B cell (primary cell): ENCODE measurements around the gene KCNK4. TPM values are rescaled to one million over a fixed set of nuclear protein-coding genes. Genes with fewer than 3 reads are reported as not detected.
A peak's percentile ranks its signal among the peaks of the same experiment; 100 is the strongest.

Source experiments
- ATAC-seq: fragments of 200-7000 bp; cut with Tn5 transposase; one replicate; pipeline ENCODE4 v1.10.0; 2021; ENCODE audit warnings: low read depth, mild to moderate bottlenecking, moderate number of reproducible peaks, moderate library complexity
- CTCF ChIA-PET: fragments of 350-600 bp; sonication (Branson Sonifier 250); formaldehyde crosslinking; loops from one replicate; lab custom pipeline; 2021; ENCODE audit warnings: antibody characterized with exemption, inconsistent platforms; lab: Charles Lee
- POLR2A ChIA-PET: fragments of 350-600 bp; sonication (Branson Sonifier 250); formaldehyde crosslinking; loops from one replicate; lab custom pipeline; 2021; ENCODE audit warnings: antibody characterized with exemption; lab: Charles Lee
- DNase-seq: peaks from one replicate; pipeline ENCODE4 v3.0.0; 2013
- H2AFZ ChIP-seq: 2 replicates; pipeline ENCODE4 v1.6.1; 2012; ENCODE audit warnings: mild to moderate bottlenecking, low read depth, low read length; ENCODE audit not compliant: insufficient read depth, poor library complexity, severe bottlenecking
- H3K27ac ChIP-seq, 2 donors: 1 replicate in 1 of 2; 2 replicates in 1 of 2; pipeline ENCODE4 v1.5.1; 2012 to 2013; ENCODE audit warnings: low read length in 2 of 2, mild to moderate bottlenecking in 2 of 2, moderate library complexity in 1 of 2
- H3K27me3 ChIP-seq, 4 experiments: fragments of 200-600 bp in 1 of 4; sonication (generic) in 1 of 4; replicated peaks in 1 of 4; 1 replicate in 2 of 4; 2 replicates in 2 of 4; pipeline versions ENCODE4 v1.6.1 to v1.7.0; 2013 to 2016; ENCODE audit warnings: low read length in 3 of 4, mild to moderate bottlenecking in 2 of 4, mixed read lengths in 1 of 4, moderate library complexity in 1 of 4; ENCODE audit not compliant: insufficient read depth in 4 of 4, control insufficient read depth in 3 of 4; ENCODE audit errors: control extremely low read depth in 1 of 4
- H3K36me3 ChIP-seq, 2 experiments: replicated peaks in 1 of 2; 1 replicate in 1 of 2; 2 replicates in 1 of 2; pipeline versions ENCODE4 v1.6.1 to v1.7.1; 2013; ENCODE audit warnings: low read length in 1 of 2; ENCODE audit not compliant: insufficient read depth in 2 of 2, control insufficient read depth in 1 of 2; ENCODE audit errors: control extremely low read depth in 1 of 2, extremely low read depth in 1 of 2
- H3K4me1 ChIP-seq, 2 donors: fragments of 200-600 bp in 1 of 2; sonication (generic) in 1 of 2; 1 replicate in 1 of 2; 2 replicates in 1 of 2; pipeline versions ENCODE4 v1.5.1 to v1.6.1; 2013 to 2017; ENCODE audit warnings: low read length in 2 of 2; ENCODE audit not compliant: control insufficient read depth in 2 of 2, insufficient read depth in 2 of 2
- H3K4me2 ChIP-seq: replicated peaks from 2 replicates; pipeline ENCODE3; 2012; ENCODE audit warnings: mild to moderate bottlenecking, low read depth, low read length; ENCODE audit not compliant: poor library complexity, severe bottlenecking
- H3K4me3 ChIP-seq, 5 experiments: fragments of 200-600 bp in 1 of 5; sonication (generic) in 1 of 5; 1 replicate in 3 of 5; 2 replicates in 2 of 5; pipeline versions ENCODE4 v1.5.1 to v1.7.0; 2011 to 2016; ENCODE audit warnings: low read length in 4 of 5, mild to moderate bottlenecking in 4 of 5, low read depth in 2 of 5, control low read depth in 1 of 5, moderate library complexity in 1 of 5; ENCODE audit not compliant: insufficient read depth in 1 of 5; ENCODE audit errors: control extremely low read depth in 1 of 5, extremely low read depth in 1 of 5
- H3K79me2 ChIP-seq: fragments of 200-600 bp; sonication (generic); one replicate; pipeline ENCODE4 v1.6.0; 2016; ENCODE audit warnings: low read length; ENCODE audit not compliant: control insufficient read depth, insufficient read depth
- H3K9ac ChIP-seq: fragments of 200-600 bp; sonication (generic); 2 replicates; pipeline ENCODE4 v1.6.1; 2017; ENCODE audit warnings: mild to moderate bottlenecking, low read length, moderate library complexity
- H3K9me3 ChIP-seq, 3 donors: one replicate each; pipeline versions ENCODE4 v1.6.1 to v1.7.1; 2013; ENCODE audit warnings: low read length in 2 of 3; ENCODE audit not compliant: control insufficient read depth in 2 of 3, insufficient read depth in 1 of 3; ENCODE audit errors: control extremely low read depth in 1 of 3
- H4K20me1 ChIP-seq: 2 replicates; pipeline ENCODE4 v1.6.0; 2012; ENCODE audit warnings: mild to moderate bottlenecking, low read length; ENCODE audit not compliant: insufficient read depth, control insufficient read depth, poor library complexity, severe bottlenecking
- H3K27ac Mint-ChIP-seq: one replicate; pipeline ENCODE4 v1.8.0; 2021; ENCODE audit warnings: mixed read lengths
- H3K27me3 Mint-ChIP-seq: one replicate; pipeline ENCODE4 v1.8.0; 2021; ENCODE audit warnings: mixed read lengths
- H3K4me1 Mint-ChIP-seq: one replicate; pipeline ENCODE4 v1.8.0; 2021; ENCODE audit warnings: mixed read lengths
- H3K4me3 Mint-ChIP-seq: one replicate; pipeline ENCODE4 v1.8.0; 2021; ENCODE audit warnings: mixed read lengths
- H3K9me3 Mint-ChIP-seq: one replicate; pipeline ENCODE4 v1.8.0; 2022; ENCODE audit warnings: mixed read lengths; ENCODE audit not compliant: insufficient read depth
- EZH2 ChIP-seq: IDR thresholded peaks from 2 replicates; pipeline ENCODE4 v1.6.1; 2012; ENCODE audit warnings: borderline replicate concordance, low read depth, mild to moderate bottlenecking, moderate library complexity, low read length; ENCODE audit not compliant: insufficient read depth, poor library complexity, severe bottlenecking
- WGBS: methylation state at CpG from one replicate; pipeline ENCODE4 v1.1.5; 2013; ENCODE audit warnings: missing lambda C conversion rate; ENCODE audit not compliant: insufficient coverage; 5-methylcytosine and 5-hydroxymethylcytosine counted together
- intact Hi-C: fragments of 100-400 bp; cut with micrococcal nuclease; formaldehyde crosslinking; loops from one replicate; pipeline ENCODE4 v1.10.0; 2022
- polyA plus RNA-seq: library from polyadenylated mRNA; depleted of rRNA; stranded (reverse); fragments of >200 nt; gene quantifications from 2 replicates; pipeline ENCODE4 v1.2.3, GENCODE V29; 2012
- total RNA-seq, 2 donors: library from RNA; stranded (reverse); fragments of 120-200 nt in 1 of 2; gene quantifications; 1 replicate in 1 of 2; 2 replicates in 1 of 2; pipeline versions ENCODE4 v1.2.3 to v1.2.4, GENCODE V29; 2013 to 2022
- TF ChIP-seq, protein P1 (sequence below): fragments of 200-600 bp; IDR thresholded peaks from one replicate; pipeline ENCODE4 v1.8.0; 2022; ENCODE audit warnings: antibody characterized with exemption, mild to moderate bottlenecking

The KCNK4 gene
- total and polyA plus RNA-seq, 2 donors (not counting 1 experiment from before 2014, with no cell fraction given): 0.32 TPM; not detected in 1

DNA sequence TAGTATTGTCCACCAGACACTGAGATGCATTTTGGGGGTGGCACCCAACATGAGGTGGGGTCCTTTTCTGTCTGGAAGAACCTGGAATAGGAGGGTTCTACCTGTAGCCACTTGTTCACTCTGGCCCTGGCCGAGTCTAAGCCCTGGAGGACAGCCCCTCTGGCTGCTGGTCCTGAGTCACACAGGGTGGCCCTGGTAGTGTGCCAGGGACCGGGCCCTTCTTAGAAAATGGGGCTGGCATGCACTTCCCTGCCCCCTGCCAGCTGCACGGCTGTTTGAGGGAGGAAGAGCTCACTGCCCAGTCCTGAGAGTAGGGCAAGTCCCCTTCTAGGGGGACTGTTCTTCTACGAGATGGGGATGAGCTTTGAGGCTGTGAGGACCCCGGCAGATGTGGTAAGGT is 37.6 kb upstream of the KCNK4 start:
- H3K27me3 Mint-ChIP-seq: no peaks in the 10 kb centered on the region
- H3K9me3 ChIP-seq: no peaks in the 10 kb centered on the region
- TF ChIP-seq, protein P1, sequence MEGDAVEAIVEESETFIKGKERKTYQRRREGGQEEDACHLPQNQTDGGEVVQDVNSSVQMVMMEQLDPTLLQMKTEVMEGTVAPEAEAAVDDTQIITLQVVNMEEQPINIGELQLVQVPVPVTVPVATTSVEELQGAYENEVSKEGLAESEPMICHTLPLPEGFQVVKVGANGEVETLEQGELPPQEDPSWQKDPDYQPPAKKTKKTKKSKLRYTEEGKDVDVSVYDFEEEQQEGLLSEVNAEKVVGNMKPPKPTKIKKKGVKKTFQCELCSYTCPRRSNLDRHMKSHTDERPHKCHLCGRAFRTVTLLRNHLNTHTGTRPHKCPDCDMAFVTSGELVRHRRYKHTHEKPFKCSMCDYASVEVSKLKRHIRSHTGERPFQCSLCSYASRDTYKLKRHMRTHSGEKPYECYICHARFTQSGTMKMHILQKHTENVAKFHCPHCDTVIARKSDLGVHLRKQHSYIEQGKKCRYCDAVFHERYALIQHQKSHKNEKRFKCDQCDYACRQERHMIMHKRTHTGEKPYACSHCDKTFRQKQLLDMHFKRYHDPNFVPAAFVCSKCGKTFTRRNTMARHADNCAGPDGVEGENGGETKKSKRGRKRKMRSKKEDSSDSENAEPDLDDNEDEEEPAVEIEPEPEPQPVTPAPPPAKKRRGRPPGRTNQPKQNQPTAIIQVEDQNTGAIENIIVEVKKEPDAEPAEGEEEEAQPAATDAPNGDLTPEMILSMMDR: no peak
- TF ChIP-seq EZH2: no peak
- H3K79me2 ChIP-seq: peaks cover 4% of the 10 kb centered on the region
- no peaks in the 10 kb centered on the region for H3K27me3 ChIP-seq
- H3K9me3 Mint-ChIP-seq: no peaks in the 10 kb centered on the region
- H3K27ac ChIP-seq: no peak overlapping the region
- no peaks in the 10 kb centered on the region for H3K36me3 ChIP-seq
- no peak overlapping the region for H3K27ac Mint-ChIP-seq
- no peak overlapping the region for H3K9ac ChIP-seq
- peak overlapping the region; percentile 41 for H3K4me3 Mint-ChIP-seq
- peaks cover 17% of the 10 kb centered on the region for H3K4me1 Mint-ChIP-seq
- H3K4me3 ChIP-seq: no peak overlapping the region
- CTCF ChIA-PET: interaction anchor here (0.6 to 0.7 kb wide), 2 partner anchors 21 to 31 kb away, joined by 3 read pairs; partner anchors contain the start of gene BAD
- H3K4me1 ChIP-seq: peaks cover 17 to 23% of the 10 kb centered on the region in 2 donors
- 85% methylated on average over 5 of the region's 5 CpGs for WGBS
- no peaks in the 10 kb centered on the region for H4K20me1 ChIP-seq
- DNase-seq (no peak), ATAC-seq (no peak)
- no peak overlapping the region for H3K4me2 ChIP-seq
- POLR2A ChIA-PET: no interaction called here
- intact Hi-C loops: no loop called here
- no peak overlapping the region for H2AFZ ChIP-seq

DNA sequence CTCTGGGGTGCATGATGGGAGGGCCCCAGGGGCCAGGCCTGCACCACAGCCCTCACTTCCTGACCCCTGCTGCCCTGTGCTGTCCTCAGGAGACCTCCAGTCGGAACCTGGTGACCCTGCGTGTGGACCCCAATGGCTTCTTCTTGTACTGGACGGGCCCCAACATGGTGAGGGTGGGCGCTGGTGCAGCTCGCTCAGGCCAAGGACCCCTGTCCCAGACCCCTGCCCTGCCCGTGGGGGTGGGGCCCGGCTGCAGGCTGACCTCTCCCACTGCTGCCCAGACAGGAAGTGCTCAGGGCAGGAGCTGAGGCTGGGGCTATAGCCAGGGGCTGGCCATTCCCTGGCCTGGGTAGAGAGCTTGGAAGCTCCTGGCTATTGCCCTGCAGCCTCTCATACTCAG is 36.8 kb upstream of the KCNK4 start:
- Mint-ChIP-seq H3K9me3 (no peaks in the 10 kb centered on the region), H3K27ac (no peak overlapping the region), H3K27me3 (no peaks in the 10 kb centered on the region), H3K4me3 (no peak overlapping the region), H3K4me1 (peaks cover 17% of the 10 kb centered on the region)
- no peaks in the 10 kb centered on the region for H3K27me3 ChIP-seq
- DNase-seq (no peak), ATAC-seq (no peak)
- H3K36me3 ChIP-seq: no peaks in the 10 kb centered on the region
- H3K9ac ChIP-seq: no peak overlapping the region
- TF ChIP-seq, protein P1: no peak
- TF ChIP-seq EZH2: no peak
- H3K27ac ChIP-seq: no peak overlapping the region
- no peak overlapping the region for H2AFZ ChIP-seq
- H3K9me3 ChIP-seq: no peaks in the 10 kb centered on the region
- H4K20me1 ChIP-seq: no peaks in the 10 kb centered on the region
- POLR2A ChIA-PET: no interaction called here
- no peak overlapping the region for H3K4me3 ChIP-seq
- no peak overlapping the region for H3K4me2 ChIP-seq
- CTCF ChIA-PET: interaction anchor here (0.7 kb wide), 1 partner anchor 31 kb away, joined by 3 read pairs; the partner anchor contains the start of gene BAD
- intact Hi-C loops: no loop called here
- peaks cover 17 to 23% of the 10 kb centered on the region in 2 donors for H3K4me1 ChIP-seq
- peaks cover 4% of the 10 kb centered on the region for H3K79me2 ChIP-seq
- 96% methylated on average over 7 of the region's 7 CpGs for WGBS
